Neural crest cell (in vitro differentiated cells): ENCODE data around the gene ADPRH. TPM values are rescaled to one million over a fixed set of nuclear protein-coding genes. Genes with fewer than 3 reads are reported as not detected.

Experiments used
- DNase-seq: peaks from one replicate; pipeline ENCODE4 v3.0.0; 2021; ENCODE audit warnings: low read depth, mixed read lengths, low spot score
- H3K27ac Mint-ChIP-seq: one replicate; pipeline ENCODE4 v1.8.0; 2021; ENCODE audit warnings: mild to moderate bottlenecking, mixed read lengths; ENCODE audit not compliant: unreplicated experiment
- H3K27me3 Mint-ChIP-seq: 2 replicates; pipeline ENCODE4 v1.8.0; 2021; ENCODE audit warnings: low read depth, mild to moderate bottlenecking, mixed read lengths
- H3K36me3 Mint-ChIP-seq: 2 replicates; pipeline ENCODE4 v1.8.0; 2021; ENCODE audit warnings: low read depth, mild to moderate bottlenecking, mixed read lengths
- H3K4me1 Mint-ChIP-seq: 2 replicates; pipeline ENCODE4 v1.8.0; 2021; ENCODE audit warnings: mixed read lengths
- H3K4me3 Mint-ChIP-seq: one replicate; pipeline ENCODE4 v1.8.0; 2021; ENCODE audit warnings: mild to moderate bottlenecking, mixed read lengths
- H3K9me3 Mint-ChIP-seq: 2 replicates; pipeline ENCODE4 v1.8.0; 2021; ENCODE audit warnings: mixed read lengths
- CTCF ChIP-seq: fragments of 200-600 bp; sonication (generic); conservative IDR thresholded peaks from 2 replicates; pipeline ENCODE4 v1.5.0; 2021; ENCODE audit warnings: antibody characterized with exemption, mild to moderate bottlenecking
- total RNA-seq: library from RNA; stranded (reverse); gene quantifications from 2 replicates; pipeline ENCODE4 v1.2.1, GENCODE V29; 2021

ADPRH gene
- total RNA-seq, 1 donor from 2014 or later, result 3.5 TPM

- Mint-ChIP-seq H3K4me3 (no peak overlapping the region), H3K9me3 (peaks cover 3% of the 10 kb centered on the region), H3K36me3 (peaks cover 7% of the 10 kb centered on the region), H3K27ac (no peak overlapping the region), H3K4me1 (no peaks in the 10 kb centered on the region), H3K27me3 (no peaks in the 10 kb centered on the region)
- DNase-seq, result no peak
- TF ChIP-seq CTCF, result no peak
Observed at GRCh38 chr3:119585856-119586570, 6.7 kb downstream of the ADPRH start.

- Mint-ChIP-seq H3K36me3 (peaks cover 7% of the 10 kb centered on the region), H3K27me3 (no peaks in the 10 kb centered on the region), H3K27ac (no peak overlapping the region), H3K4me1 (no peaks in the 10 kb centered on the region), H3K4me3 (no peak overlapping the region), H3K9me3 (peaks cover 3% of the 10 kb centered on the region)
- DNase-seq, result no peak
- TF ChIP-seq CTCF, result no peak
Observed at GRCh38 chr3:119586733-119587172, 7.5 kb downstream of the ADPRH start.

GRCh38 chr3:119588112-119588511, 8.8 kb downstream of the ADPRH start:
- no peaks in the 10 kb centered on the region for H3K4me1 Mint-ChIP-seq
- no peak overlapping the region for H3K27ac Mint-ChIP-seq
- no peaks in the 10 kb centered on the region for H3K27me3 Mint-ChIP-seq
- peaks cover 7% of the 10 kb centered on the region for H3K36me3 Mint-ChIP-seq
- TF ChIP-seq CTCF, result no peak
- H3K9me3 Mint-ChIP-seq, result peaks cover 3% of the 10 kb centered on the region
- no peak for DNase-seq
- H3K4me3 Mint-ChIP-seq, result no peak overlapping the region

GRCh38 chr3:119589102-119589773, 9.9 kb downstream of the ADPRH start:
- no peaks in the 10 kb centered on the region for H3K4me1 Mint-ChIP-seq
- no peak for TF ChIP-seq CTCF
- no peak for DNase-seq
- H3K36me3 Mint-ChIP-seq, result peaks cover 7% of the 10 kb centered on the region
- H3K4me3 Mint-ChIP-seq, result no peak overlapping the region
- peaks cover 3% of the 10 kb centered on the region for H3K9me3 Mint-ChIP-seq
- no peak overlapping the region for H3K27ac Mint-ChIP-seq
- no peaks in the 10 kb centered on the region for H3K27me3 Mint-ChIP-seq

GRCh38 chr3:119590706-119591105, 11.4 kb downstream of the ADPRH start:
- no peak for TF ChIP-seq CTCF
- Mint-ChIP-seq H3K4me1 (no peaks in the 10 kb centered on the region), H3K4me3 (no peak overlapping the region), H3K27me3 (no peaks in the 10 kb centered on the region), H3K9me3 (peaks cover 3% of the 10 kb centered on the region), H3K36me3 (peaks cover 7% of the 10 kb centered on the region), H3K27ac (no peak overlapping the region)
- no peak for DNase-seq
